ENCODE measurements around the gene RPS2. TPM values are rescaled to one million over a fixed set of nuclear protein-coding genes. Genes with fewer than 3 reads are reported as not detected.
"Not testable (repeated sequence)": the region's sequence is repeated elsewhere in the genome, so short reads cannot be mapped to it uniquely, and the experiment has no call there.

The RPS2 gene
- total RNA-seq, 1 experiment from 2014 or later: 2,611 TPM

DNA sequence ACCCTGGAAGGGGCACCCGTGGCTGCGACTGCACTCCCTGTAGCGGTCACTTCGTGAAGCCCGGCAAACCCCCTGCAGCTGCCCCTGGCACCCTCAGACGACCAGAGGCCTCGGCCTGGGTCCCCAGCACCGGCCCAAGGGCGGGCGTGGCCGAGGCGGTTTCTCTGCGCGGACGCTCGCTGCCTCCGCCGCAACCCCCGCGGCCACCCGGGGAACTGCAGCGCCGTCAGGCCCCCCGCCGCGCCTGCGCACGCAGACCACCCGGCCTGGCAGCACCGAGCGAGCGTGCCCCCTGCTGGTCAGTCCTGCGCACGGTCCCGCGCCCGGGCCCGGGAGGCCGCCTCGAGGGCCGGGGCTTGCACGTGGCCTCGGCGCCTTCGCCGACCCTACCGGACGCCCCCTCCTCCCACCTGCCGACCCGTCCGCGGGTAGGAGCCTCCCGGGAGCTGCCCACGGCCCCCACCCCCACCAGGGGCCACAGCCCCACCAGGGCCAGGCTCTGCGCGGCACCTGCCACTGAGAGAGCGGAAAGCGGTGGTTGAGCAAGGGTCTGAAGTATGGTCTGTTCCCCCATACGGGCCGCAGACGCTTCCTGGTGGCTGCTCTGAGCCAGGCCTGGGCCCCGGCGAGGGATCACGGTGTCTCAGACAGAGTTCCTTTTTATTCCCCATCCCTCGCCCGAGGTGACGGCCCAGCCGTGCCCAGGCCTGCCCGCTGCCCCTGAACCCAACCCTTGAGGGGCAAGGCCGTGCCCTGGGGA, 34.9 kb downstream of the RPS2 start:
- Histone ChIP-seq H3K27me3 (replicated peaks) (no peaks in the 10 kb centered on the region; the same call in 1 of the 2 replicates), H3K36me3 (no peaks in the 10 kb centered on the region), H3K27ac (no peak overlapping the region), H3K4me3 (peak overlapping the region; percentile 37), H3K9me3 (replicated peaks) (no peaks in the 10 kb centered on the region), H3K4me1 (replicated peaks) (peaks cover 7% of the 10 kb centered on the region)
- peak; percentile 78 to 86 for DNase-seq (ENCODE audit: low read depth in 1 of 2, low spot score in 2 of 2)

DNA sequence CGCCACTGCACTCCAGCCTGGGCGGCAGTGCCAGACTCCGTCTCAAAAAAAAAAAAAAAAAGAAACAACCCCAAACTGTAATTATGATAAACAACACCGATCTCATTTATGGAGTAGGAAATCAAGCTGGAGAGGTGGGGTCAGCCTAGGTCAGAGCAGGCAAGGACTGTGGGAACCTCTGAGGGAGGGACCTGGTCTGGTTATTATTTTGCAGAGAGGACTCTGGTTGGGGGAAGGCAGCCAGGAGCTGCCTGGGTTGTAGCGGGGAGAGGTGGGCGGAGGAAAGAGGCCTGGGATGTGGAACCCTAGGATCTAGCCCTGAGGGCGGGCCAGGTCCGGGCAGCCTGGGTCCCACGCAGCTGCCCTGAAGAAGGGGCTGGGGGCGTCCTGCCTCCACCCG, 35.5 kb downstream of the RPS2 start:
- Histone ChIP-seq H3K4me1 (replicated peaks) (peaks cover 7% of the 10 kb centered on the region), H3K27me3 (replicated peaks) (no peaks in the 10 kb centered on the region; the same call in 1 of the 2 replicates), H3K36me3 (no peaks in the 10 kb centered on the region), H3K27ac (no peak overlapping the region), H3K4me3 (peak overlapping the region; percentile 37), H3K9me3 (replicated peaks) (no peaks in the 10 kb centered on the region)
- DNase-seq (ENCODE audit: low read depth in 1 of 2, low spot score in 2 of 2): peak in 1 of 2 experiments; percentile 25

DNA sequence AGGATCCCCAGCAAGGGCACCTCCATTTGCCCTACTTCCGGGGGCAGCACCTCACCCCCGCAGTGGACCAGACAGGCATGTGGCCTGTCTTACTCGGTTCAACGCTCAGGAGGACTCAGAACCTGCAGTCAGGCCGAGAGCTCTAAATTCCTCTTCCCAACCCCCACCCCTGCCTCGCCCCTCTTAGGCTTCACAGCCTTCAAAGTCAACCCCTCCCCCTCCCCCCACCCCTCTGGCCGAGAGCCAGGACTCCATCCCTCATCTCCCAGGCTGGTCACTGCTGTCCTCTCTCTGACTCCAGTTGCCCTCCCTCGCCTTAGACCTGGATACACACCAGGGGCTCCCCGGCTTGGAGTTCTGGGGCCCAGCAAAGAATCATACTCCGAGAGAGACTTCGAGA, 38.4 kb downstream of the RPS2 start:
- Histone ChIP-seq H3K4me1 (replicated peaks) (peaks cover 15% of the 10 kb centered on the region), H3K27ac (no peak overlapping the region), H3K9me3 (replicated peaks) (no peaks in the 10 kb centered on the region), H3K27me3 (replicated peaks) (peaks cover 26% of the 10 kb centered on the region), H3K4me3 (no peak overlapping the region), H3K36me3 (no peaks in the 10 kb centered on the region)
- DNase-seq (ENCODE audit: low read depth in 1 of 2, low spot score in 2 of 2): no peak

DNA sequence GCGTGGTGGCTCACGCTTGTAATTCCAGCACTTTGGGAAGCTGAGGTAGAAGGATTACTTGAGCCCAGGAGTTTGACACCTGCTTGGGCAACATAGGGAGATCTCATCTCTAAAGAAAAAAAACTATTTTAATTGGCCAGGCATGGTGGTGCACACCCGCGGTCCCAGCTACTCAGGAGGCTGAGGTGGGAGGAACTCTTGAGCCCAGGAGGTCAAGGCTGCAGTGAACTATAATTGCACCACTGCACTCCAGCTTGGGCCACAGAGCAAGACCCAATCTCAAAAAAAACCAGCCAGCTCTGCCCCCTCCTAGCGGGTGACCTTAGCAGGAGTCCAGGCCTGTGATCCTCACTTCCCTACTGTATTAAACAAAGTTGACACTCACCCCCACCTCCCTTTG, 40.5 kb downstream of the RPS2 start:
- H3K27me3 ChIP-seq (replicated peaks): peaks cover 43% of the 10 kb centered on the region
- DNase-seq (ENCODE audit: low read depth in 1 of 2, low spot score in 2 of 2): no peak

DNA sequence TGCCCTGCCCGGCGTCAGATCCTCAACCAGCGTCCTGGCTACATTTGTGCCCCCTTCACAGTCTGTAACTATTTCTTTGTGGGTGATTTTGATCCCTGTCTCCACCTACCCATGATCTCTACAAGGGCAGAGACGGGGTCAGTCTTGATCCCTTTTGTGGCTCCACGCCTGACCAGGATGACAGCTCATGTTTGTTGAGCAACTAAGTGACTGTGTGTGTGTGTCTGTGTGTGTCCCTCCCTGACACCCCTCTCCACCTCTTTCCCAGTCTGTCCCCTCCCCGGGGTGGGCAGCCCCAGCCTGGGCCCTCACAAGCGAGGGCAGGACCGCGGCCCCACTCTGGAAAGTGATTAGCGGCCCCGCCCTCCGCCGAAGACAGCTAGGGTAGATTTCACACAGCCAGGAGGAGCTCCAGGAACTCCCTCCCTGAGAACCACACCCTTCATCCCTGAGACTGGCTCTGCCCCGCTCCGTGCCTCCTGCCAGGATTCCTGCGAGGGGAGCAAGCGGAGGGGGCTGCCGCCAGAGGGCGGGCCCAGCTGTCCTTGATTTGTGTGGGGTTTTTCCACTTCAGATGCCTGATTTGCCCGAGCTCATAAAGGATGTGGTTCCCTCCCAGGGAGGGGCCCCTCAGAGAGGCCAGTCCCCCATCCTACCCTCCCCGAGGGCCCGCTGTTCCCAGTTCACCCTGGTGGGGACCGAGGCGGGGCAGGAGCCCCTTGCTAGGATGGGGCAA, 41.2 kb downstream of the RPS2 start:
- Histone ChIP-seq H3K27me3 (replicated peaks) (peaks cover 49% of the 10 kb centered on the region), H3K27ac (no peak overlapping the region), H3K36me3 (no peaks in the 10 kb centered on the region), H3K4me1 (replicated peaks) (peaks cover 8% of the 10 kb centered on the region), H3K4me3 (no peak overlapping the region), H3K9me3 (replicated peaks) (no peaks in the 10 kb centered on the region)
- peak; percentile 49 to 69 for DNase-seq (ENCODE audit: low read depth in 1 of 2, low spot score in 2 of 2)

More for the DNA sequence above, 40.5 kb downstream of the RPS2 start:
- Histone ChIP-seq H3K9me3 (replicated peaks) (no peaks in the 10 kb centered on the region), H3K4me1 (replicated peaks) (peaks cover 9% of the 10 kb centered on the region), H3K36me3 (no peaks in the 10 kb centered on the region), H3K4me3 (no peak overlapping the region), H3K27ac (no peak overlapping the region)

DNA sequence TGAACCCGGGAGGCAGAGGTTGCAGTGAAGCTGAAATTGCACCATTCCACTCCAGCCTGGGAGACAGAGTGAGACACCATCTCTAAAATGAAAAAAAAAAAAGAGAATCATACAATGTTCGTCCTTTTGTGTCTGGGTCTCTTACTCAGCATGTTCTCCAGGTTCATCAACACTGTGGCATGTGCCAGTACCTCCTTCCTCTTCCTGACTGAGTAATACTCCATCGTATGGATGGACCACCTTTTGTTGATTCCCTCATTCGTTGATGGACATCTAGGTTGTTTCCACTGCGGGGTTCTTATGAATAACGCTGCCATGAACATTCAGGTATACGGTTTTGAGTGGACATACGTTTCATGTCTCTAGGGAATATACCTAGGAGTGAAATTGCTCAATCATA, 42.3 kb downstream of the RPS2 start:
- no peak for DNase-seq (ENCODE audit: low read depth in 1 of 2, low spot score in 2 of 2)
- Histone ChIP-seq H3K9me3 (replicated peaks) (no peaks in the 10 kb centered on the region), H3K27me3 (replicated peaks) (peaks cover 55% of the 10 kb centered on the region), H3K27ac (no peak overlapping the region), H3K4me1 (replicated peaks) (peaks cover 8% of the 10 kb centered on the region), H3K4me3 (no peak overlapping the region), H3K36me3 (no peaks in the 10 kb centered on the region)

DNA sequence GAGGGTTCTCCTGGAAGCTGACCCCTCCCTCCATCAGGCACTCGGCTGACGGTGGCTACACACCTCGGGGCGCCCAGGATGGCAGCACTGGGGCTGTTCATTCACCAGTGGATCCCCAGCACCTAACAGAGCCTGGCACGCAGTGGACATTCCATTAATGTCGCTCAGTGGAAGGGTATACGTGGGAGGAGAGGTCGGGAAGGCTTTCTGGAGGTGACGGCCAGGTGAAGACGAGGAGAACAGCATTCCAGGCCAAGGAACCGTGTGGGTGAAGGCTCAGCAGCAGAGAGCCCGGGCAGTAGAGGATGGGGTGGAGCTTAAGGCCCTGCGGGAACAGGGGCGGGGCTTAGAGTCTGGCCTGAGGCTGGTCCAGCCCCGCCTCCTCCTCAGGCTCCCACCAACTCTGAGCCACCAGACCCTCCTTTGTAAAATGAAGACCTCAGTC, 43.9 kb downstream of the RPS2 start:
- Histone ChIP-seq H3K27ac (no peak overlapping the region), H3K4me1 (replicated peaks) (peaks cover 8% of the 10 kb centered on the region), H3K27me3 (replicated peaks) (peaks cover 66% of the 10 kb centered on the region), H3K4me3 (no peak overlapping the region), H3K9me3 (replicated peaks) (no peaks in the 10 kb centered on the region), H3K36me3 (no peaks in the 10 kb centered on the region)
- peak in 1 of 2 experiments; percentile 22 for DNase-seq (ENCODE audit: low read depth in 1 of 2, low spot score in 2 of 2)

DNA sequence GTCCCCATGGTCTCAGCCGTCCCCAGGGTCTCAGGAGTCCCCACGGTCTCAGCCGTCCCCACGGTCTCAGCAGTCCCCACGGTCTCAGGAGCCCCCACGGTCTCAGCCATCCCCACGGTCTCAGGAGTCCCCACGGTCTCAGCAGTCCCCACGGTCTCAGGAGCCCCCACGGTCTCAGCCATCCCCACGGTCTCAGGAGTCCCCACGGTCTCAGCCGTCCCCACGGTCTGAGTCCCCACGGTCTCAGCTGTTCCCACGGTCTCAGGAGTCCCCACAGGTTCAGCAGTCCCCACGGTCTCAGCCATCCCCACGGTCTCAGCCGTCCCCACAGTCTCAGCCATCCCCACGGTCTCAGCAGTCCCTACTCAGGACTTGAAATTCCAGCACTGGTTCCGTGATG, 44.5 kb downstream of the RPS2 start:
- not testable (repeated sequence) for DNase-seq (ENCODE audit: low read depth in 1 of 2, low spot score in 2 of 2); H3K4me1 ChIP-seq (replicated peaks); H3K4me3 ChIP-seq; H3K9me3 ChIP-seq (replicated peaks); H3K36me3 ChIP-seq; H3K27ac ChIP-seq
- H3K27me3 ChIP-seq (replicated peaks): peaks cover 72% of the 10 kb centered on the region

DNA sequence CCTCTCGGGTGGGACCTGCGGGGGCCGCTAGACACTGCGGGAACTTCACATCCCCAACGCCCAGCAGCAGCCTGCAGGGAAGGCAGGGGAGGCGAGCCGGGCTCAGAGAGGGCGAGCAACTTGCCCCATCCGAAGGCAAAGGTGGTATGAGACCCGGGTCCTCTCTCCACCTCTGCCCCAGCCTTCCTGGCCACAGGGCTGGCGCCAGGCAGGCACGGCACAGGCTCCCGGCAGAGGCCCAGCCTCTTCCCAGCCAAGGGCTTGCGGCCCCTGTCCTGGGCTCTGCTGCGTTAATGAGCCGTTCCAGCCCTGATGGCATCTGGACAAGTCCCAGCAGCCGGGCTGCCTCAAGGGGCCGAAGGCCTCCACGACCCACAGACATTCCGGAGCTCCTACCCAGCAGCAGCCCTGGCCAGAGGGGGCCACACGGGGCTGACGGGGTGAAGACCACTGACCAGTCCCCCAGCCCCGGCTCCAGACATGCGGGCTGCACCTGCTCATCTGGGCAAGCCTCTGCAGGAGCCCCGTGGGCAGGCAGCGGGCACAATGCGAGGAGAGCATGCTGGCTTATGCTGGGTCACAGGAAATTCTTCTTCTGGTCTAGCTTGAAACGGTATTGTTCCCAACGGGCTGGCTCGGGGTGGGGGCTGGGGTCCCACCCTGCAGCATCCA, 45.2 kb downstream of the RPS2 start:
- peaks cover 8% of the 10 kb centered on the region for H3K4me1 ChIP-seq (replicated peaks)
- DNase-seq (ENCODE audit: low read depth in 1 of 2, low spot score in 2 of 2): no peak
- no peak overlapping the region for H3K4me3 ChIP-seq
- H3K36me3 ChIP-seq: no peaks in the 10 kb centered on the region
- H3K9me3 ChIP-seq (replicated peaks): no peaks in the 10 kb centered on the region
- H3K27ac ChIP-seq: no peak overlapping the region
- peaks cover 79% of the 10 kb centered on the region for H3K27me3 ChIP-seq (replicated peaks)

DNA sequence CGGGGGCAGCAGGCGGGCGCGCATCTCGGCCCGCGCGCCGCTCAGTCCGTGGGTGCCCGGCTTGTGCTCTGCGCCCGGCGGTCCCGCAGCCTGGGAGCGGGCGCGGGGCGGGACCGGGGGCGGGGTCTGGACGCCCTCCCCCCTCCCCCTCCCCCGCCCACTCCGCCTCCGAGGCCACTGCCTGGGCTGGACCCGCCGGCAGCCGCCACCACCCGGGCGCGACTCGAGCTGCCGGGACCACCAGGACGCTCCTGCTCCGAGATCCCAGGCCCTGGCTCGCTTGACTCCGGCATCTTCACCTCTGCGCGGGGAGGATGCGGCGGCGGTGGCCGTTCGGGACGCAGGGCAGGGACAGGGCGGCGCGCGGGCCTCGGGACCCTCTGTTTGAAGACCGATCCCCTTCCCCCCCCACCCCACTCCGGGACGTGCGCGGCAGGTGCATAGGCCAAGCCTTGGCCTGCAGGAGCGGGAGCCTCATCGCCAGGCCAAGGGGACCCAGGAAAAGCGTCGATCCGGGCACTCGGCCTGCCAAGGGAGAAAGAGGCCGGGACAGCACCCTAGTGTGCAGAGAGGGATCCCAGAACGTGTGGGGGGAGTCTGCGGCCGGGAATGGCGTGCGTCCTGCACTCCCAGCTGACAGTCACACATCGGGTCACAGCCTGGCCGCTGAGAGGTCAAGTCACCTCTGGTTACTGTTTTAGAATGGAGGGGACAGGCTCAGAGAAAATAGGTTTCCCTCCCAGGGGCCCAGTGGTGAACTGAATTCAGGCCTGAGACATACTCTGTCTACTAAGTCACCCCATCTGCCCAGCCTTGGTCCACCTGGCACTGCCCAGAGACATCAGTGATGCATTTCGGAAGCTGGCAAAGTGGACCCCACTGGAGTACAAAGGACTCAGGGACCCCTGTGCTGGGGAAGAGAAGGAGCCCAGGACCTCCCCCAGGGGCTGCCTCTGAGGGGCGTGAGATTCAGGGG, 46.0 kb downstream of the RPS2 start, which contains the start of gene HS3ST6:
Gene HS3ST6 (minus strand): TSS at position 65 of the 976 bp plus-strand sequence. CDS start 92 bp downstream, outside the sequence.
- peaks cover 5% of the 10 kb centered on the region for H3K4me1 ChIP-seq (replicated peaks)
- DNase-seq (ENCODE audit: low read depth in 1 of 2, low spot score in 2 of 2): no peak
- peaks cover 83% of the 10 kb centered on the region for H3K27me3 ChIP-seq (replicated peaks)
- no peaks in the 10 kb centered on the region for H3K9me3 ChIP-seq (replicated peaks)
- no peaks in the 10 kb centered on the region for H3K36me3 ChIP-seq
- no peak within 1 kb of the TSS for H3K4me3 ChIP-seq
- H3K27ac ChIP-seq: no peak within 1 kb of the TSS

DNA sequence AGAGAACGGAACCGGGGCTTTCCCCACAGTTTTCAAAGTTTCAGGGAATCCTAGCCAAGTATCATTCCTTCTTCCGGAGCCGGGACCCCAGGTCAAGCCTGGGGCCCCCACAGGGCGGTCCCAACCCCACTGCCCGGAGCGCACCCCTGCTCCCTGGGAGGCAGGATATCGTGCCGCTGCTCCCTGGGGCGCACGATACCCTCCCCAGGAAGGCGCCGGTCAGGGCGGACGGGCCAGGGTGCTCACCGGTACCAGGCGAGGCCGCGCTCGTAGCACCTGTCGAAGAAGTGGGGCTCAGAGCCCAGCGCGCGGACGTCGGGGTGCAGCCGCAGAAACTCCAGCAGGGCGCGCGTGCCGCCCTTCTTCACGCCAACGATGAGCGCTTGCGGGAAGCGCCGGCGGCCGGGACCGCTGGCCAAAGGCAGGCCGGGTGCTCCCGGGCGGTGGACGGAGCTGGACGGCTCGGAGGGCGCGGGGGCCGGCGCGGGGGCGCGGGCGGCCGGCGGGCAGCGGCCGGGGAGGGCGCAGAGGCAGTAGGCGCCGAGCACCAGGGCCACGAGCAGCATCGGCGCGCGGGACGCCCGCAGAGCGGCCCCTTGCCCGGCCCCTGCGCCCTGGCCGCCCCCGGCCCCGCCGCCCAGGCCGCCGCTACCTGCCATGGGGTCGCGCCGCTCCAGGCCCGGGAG, 46.8 kb downstream of the RPS2 start:
- no peaks in the 10 kb centered on the region for H3K36me3 ChIP-seq
- H3K4me3 ChIP-seq: no peak overlapping the region
- no peaks in the 10 kb centered on the region for H3K9me3 ChIP-seq (replicated peaks)
- H3K27me3 ChIP-seq (replicated peaks): peaks cover 84% of the 10 kb centered on the region
- no peak for DNase-seq (ENCODE audit: low read depth in 1 of 2, low spot score in 2 of 2)
- H3K4me1 ChIP-seq (replicated peaks): no peaks in the 10 kb centered on the region
- no peak overlapping the region for H3K27ac ChIP-seq

DNA sequence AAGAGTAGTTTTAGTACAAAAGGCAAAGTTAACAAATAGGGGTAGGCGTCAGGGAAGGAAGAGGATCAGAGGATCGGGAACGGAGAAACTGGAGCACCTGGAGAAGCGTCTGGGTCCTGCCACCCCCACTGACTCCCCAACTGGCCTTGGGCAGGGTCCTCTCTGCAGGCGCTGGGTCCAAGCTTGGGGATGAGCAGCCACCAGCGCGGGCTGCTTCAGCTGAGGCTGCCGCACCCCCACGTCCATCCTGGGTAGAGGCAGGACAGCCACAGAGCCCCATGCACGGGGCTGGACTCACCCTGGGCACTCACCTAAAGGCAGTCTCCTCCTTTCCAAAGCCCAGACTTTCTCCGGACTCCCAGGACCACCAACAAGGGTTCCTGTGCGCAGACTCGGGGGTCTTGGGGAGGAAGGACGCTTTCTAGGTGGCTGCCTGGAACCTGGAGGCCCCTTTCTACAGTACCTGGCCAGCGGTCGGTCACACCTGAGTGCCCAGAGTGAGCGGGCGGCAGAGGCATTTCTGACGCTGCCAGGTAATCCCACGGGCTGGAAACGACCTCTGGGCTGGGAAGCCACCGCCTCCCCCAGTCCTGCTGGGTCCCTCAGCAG, 47.5 kb downstream of the RPS2 start:
- Histone ChIP-seq H3K27me3 (replicated peaks) (peaks cover 84% of the 10 kb centered on the region), H3K36me3 (no peaks in the 10 kb centered on the region), H3K9me3 (replicated peaks) (no peaks in the 10 kb centered on the region), H3K4me3 (no peak overlapping the region), H3K27ac (no peak overlapping the region), H3K4me1 (replicated peaks) (no peaks in the 10 kb centered on the region)
- DNase-seq (ENCODE audit: low read depth in 1 of 2, low spot score in 2 of 2): no peak
